ENCODE data around the gene C1orf141.

C1orf141 gene

DNA sequence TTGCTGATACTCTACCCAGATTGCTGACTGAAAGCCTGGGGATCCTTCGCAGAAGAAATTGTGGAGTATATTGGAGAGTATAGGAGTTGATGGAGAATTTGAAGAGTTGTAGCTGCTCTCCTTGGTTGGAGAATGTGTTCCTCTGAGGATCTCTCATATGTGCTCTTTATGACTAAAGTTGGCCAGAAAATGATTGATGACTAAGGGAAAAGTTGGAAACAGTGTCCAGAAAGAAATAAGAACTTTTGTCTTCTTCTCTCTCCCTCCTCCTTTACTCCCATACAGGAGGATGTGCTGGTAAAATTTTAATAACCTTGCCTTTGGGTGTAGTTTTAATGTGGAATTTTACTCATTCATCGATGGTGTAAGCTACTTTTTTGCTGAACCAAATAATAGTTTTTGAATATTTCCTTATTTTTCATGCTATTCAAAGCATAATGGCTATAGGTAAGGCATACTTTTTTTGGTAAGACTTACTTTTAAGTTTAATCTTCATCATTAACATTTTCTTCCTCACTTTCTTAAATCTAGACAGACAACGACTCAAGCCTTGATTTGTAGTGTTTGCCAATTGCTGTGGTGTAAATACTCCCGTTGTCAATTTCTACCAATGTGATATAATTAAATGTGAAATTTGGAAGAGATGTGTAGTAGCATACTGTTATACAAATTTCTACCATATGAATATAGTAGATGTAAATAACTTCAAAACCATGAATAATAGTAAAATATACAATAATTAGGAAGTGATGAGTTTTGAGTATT is 13.7 kb downstream of the C1orf141 start:
- TF ChIP-seq, protein P1, sequence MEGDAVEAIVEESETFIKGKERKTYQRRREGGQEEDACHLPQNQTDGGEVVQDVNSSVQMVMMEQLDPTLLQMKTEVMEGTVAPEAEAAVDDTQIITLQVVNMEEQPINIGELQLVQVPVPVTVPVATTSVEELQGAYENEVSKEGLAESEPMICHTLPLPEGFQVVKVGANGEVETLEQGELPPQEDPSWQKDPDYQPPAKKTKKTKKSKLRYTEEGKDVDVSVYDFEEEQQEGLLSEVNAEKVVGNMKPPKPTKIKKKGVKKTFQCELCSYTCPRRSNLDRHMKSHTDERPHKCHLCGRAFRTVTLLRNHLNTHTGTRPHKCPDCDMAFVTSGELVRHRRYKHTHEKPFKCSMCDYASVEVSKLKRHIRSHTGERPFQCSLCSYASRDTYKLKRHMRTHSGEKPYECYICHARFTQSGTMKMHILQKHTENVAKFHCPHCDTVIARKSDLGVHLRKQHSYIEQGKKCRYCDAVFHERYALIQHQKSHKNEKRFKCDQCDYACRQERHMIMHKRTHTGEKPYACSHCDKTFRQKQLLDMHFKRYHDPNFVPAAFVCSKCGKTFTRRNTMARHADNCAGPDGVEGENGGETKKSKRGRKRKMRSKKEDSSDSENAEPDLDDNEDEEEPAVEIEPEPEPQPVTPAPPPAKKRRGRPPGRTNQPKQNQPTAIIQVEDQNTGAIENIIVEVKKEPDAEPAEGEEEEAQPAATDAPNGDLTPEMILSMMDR (IDR thresholded peaks at IDR 0.05; ENCODE audit: insufficient read depth, low read depth, low read length, missing control alignments) = no peak
- no peak for DNase-seq (ENCODE audit: low read depth)
- H3K4me3 ChIP-seq (ENCODE audit: low read length) = no peak overlapping the region

DNA sequence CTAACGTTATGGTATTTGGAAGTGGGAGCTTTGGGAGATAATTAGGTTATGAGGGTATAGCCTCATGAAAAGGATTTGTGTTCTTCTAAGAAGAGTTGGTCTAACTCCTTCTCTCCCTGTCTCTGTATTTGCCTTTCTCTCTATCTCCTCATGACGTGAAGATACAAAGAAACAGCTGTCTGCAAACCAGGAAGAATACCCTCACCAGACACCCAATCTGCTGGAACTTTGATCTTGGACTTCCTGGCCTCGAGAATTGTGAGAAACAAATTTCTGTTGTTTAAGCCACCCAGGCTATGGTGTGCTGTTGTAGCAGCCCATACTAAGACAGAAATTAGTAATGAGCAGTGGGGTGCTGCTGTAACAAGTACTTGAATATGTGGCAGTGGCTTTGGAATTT is 16.1 kb downstream of the C1orf141 start:
- no peak overlapping the region for H3K4me3 ChIP-seq (ENCODE audit: low read length)
- TF ChIP-seq, protein P1 (IDR thresholded peaks at IDR 0.05; ENCODE audit: insufficient read depth, low read depth, low read length, missing control alignments) = no peak
- DNase-seq (ENCODE audit: low read depth) = no peak

DNA sequence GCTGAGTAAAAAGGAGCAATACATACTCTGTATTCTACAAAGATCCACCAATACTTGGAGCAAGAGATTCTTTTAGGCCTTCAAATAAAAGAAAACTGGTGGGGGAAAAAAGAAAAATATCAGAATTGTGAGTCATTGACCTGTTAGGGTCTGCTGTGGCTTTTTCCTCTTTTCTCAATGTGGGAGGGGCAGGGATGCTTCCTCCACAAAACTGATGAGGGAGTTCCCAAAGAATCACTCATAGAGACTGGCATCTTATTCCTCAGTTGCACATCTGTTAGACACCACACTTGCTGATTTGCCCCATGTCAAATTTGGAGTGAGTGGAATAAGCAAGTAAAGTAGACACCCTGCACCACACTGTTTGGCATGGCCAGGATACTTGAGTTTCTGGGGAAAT is 16.6 kb downstream of the C1orf141 start:
- no peak overlapping the region for H3K4me3 ChIP-seq (ENCODE audit: low read length)
- no peak for DNase-seq (ENCODE audit: low read depth)
- TF ChIP-seq, protein P1 (IDR thresholded peaks at IDR 0.05; ENCODE audit: insufficient read depth, low read depth, low read length, missing control alignments) = no peak

DNA sequence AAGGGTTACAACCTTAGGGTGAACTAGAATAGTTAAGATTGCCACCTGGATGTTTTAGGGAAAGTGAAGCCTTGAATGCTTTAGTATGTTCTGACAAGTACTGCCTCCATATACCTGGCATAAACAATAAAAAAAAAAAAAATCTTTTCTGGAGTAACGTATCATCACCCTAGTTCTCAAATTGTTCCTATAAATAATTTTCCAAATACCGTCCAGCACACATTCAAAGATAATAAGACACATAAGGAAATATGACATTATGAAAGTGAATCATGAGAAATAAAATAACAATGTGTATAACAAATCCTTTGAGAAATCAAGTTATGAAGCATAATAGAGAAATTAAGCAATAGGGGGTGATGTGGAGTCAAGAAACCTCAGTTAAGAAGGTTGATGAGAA is 20.6 kb downstream of the C1orf141 start:
- no peak overlapping the region for H3K4me3 ChIP-seq (ENCODE audit: low read length)
- TF ChIP-seq, protein P1 (IDR thresholded peaks at IDR 0.05; ENCODE audit: insufficient read depth, low read depth, low read length, missing control alignments) = no peak
- DNase-seq (ENCODE audit: low read depth) = no peak

DNA sequence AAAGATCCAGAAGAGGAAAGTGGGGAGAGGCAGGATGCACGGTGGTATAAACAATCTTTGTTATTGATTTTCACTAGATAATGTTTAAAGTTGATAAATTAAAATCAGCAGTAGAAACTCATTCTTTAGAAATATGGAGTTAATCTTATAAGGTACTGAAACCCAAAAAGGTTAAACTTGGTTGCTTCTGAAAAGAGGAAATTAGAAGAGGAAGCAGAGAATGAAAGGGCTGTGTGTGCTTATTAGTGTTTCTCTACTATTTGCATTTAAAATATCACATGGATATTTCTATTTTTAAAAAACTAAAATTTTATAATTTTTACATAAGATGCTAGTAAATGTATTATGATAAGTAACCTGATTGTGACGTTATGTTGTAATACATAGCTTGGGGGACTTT is 24.4 kb downstream of the C1orf141 start:
- no peak overlapping the region for H3K4me3 ChIP-seq (ENCODE audit: low read length)
- no peak for DNase-seq (ENCODE audit: low read depth)
- TF ChIP-seq, protein P1 (IDR thresholded peaks at IDR 0.05; ENCODE audit: insufficient read depth, low read depth, low read length, missing control alignments) = no peak

DNA sequence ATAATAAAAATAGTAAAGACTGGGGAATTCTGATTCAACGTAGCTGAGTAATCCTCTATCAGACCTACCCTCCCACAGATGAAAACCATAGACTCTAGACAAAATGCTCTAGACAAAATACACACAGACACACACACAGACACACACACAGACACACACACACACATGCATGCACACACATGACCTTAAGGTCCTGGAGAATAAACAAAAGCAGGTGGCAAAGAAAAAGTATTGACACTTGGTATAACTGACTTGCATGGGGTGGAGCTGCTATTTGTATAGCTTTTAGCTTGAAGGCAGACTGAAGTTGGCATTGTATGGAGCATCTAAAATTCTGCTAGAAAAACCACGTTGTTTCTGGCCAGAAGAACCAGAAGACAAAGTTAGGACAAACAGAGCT is 29.3 kb downstream of the C1orf141 start:
- TF ChIP-seq, protein P1 (IDR thresholded peaks at IDR 0.05; ENCODE audit: insufficient read depth, low read depth, low read length, missing control alignments) = no peak
- no peak overlapping the region for H3K4me3 ChIP-seq (ENCODE audit: low read length)
- DNase-seq (ENCODE audit: low read depth) = no peak

DNA sequence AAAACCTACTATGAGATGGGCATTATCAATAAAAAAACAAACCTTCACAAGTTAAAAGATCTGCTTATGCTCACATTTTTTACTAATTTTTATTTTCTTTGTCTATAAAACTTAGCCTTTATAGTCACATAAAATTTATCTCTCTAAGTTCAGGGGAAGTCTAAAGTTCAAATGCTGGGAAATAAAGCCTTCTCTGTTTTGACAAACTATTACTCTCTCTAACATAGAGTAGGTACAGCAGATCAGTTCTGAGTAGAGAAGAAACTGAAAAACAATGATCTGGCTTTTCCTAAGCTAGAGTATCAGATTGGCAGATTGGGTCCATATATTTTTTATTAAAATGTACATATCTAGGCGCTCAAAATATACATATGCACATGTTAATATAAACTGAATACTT is 31.2 kb downstream of the C1orf141 start:
- TF ChIP-seq, protein P1 (IDR thresholded peaks at IDR 0.05; ENCODE audit: insufficient read depth, low read depth, low read length, missing control alignments) = no peak
- no peak for DNase-seq (ENCODE audit: low read depth)
- H3K4me3 ChIP-seq (ENCODE audit: low read length) = no peak overlapping the region

All from epithelial cell of esophagus (primary cell).